Left ventricle myocardium inferior (tissue), 1 donor: ENCODE results near the gene TANGO6. TPM values are rescaled to one million over a fixed set of nuclear protein-coding genes. Genes with fewer than 3 reads are reported as not detected.

Source experiments
- DNase-seq: peaks from one replicate; pipeline ENCODE4 v3.0.0-alpha.2; 2020
- H3K27ac ChIP-seq: fragments of 200-600 bp; replicated peaks from 2 replicates; pipeline ENCODE4 v1.8.0; 2021
- H3K27me3 ChIP-seq: fragments of 200-600 bp; 2 replicates; pipeline ENCODE4 v1.8.0; 2021; ENCODE audit warnings: low read depth
- H3K36me3 ChIP-seq: fragments of 200-600 bp; 2 replicates; pipeline ENCODE4 v1.8.0; 2021
- H3K4me1 ChIP-seq: fragments of 200-600 bp; 2 replicates; pipeline ENCODE4 v1.8.0; 2021
- H3K4me3 ChIP-seq: fragments of 200-600 bp; 2 replicates; pipeline ENCODE4 v1.8.0; 2021; ENCODE audit warnings: mild to moderate bottlenecking, moderate library complexity
- H3K9me3 ChIP-seq: fragments of 200-600 bp; replicated peaks from 2 replicates; pipeline ENCODE4 v1.8.0; 2021
- intact Hi-C: fragments of 100-400 bp; cut with micrococcal nuclease; formaldehyde crosslinking; loops from one replicate; pipeline ENCODE4 v1.11.0; 2022
- total RNA-seq: library from RNA; stranded (reverse); fragmentation: NEBNext Ultra II Directional; extraction: Animal tissue kit (Norgen Biotek cat#: 25700); gene quantifications from one replicate; pipeline ENCODE4 v1.2.1, GENCODE V29; 2021
- TF ChIP-seq, protein P1 (sequence below): fragments of 200-600 bp; IDR thresholded peaks from 2 replicates; pipeline ENCODE4 v1.8.0; 2021; ENCODE audit warnings: antibody characterized with exemption, mild to moderate bottlenecking, borderline replicate concordance
- donor health status: DM: no; HTN: yes; CAD: no; lungs with severe emphysema.

TANGO6 gene
- total RNA-seq, 1 donor from 2014 or later, result 10.5 TPM

DNA sequence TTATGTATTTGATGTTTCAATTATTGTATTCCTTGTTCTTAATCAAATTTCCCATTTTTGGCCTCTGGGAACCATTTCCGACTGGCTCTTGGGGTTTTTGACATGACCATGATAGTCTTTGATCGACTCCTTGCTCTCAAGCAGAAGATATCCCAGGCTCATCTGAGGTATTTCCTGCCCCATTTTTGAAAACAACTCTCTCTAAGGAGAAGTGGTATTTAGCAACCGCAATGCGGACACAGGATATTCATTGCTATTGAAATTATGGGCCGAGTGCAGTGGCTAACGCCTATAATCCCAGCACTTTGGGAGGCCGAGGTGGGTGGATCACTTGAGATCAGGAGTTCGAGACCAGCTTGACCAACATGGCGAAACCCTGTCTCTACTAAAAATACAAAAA, 5.5 kb downstream of the TANGO6 start:
- no peak overlapping the region for H3K4me3 ChIP-seq
- H3K9me3 ChIP-seq, result no peaks in the 10 kb centered on the region
- H3K4me1 ChIP-seq, result peaks cover 8% of the 10 kb centered on the region
- DNase-seq, result no peak
- intact Hi-C loops, result no loop called here
- H3K36me3 ChIP-seq, result no peaks in the 10 kb centered on the region
- H3K27ac ChIP-seq, result no peak overlapping the region
- TF ChIP-seq, protein P1, sequence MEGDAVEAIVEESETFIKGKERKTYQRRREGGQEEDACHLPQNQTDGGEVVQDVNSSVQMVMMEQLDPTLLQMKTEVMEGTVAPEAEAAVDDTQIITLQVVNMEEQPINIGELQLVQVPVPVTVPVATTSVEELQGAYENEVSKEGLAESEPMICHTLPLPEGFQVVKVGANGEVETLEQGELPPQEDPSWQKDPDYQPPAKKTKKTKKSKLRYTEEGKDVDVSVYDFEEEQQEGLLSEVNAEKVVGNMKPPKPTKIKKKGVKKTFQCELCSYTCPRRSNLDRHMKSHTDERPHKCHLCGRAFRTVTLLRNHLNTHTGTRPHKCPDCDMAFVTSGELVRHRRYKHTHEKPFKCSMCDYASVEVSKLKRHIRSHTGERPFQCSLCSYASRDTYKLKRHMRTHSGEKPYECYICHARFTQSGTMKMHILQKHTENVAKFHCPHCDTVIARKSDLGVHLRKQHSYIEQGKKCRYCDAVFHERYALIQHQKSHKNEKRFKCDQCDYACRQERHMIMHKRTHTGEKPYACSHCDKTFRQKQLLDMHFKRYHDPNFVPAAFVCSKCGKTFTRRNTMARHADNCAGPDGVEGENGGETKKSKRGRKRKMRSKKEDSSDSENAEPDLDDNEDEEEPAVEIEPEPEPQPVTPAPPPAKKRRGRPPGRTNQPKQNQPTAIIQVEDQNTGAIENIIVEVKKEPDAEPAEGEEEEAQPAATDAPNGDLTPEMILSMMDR, result no peak
- H3K27me3 ChIP-seq, result no peaks in the 10 kb centered on the region

DNA sequence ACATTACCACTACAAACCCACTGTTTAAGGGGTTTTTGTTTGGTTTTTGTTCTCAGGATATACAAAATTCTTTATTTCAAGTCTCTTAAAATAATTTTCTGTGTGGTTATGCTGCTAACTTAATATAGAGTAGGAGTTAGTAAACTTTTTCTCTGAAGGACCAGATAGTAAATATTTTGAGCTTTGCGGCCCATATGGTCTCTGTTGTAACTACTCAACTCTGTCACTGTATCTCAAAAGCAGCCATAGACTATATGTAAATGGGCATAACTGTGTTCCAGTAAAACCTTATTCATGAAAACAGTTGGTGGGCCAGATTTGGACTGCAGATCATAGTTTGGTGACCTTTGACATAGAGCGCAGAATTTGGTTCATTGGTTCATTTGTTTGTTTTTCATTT, 7.2 kb downstream of the TANGO6 start:
- no peak overlapping the region for H3K4me3 ChIP-seq
- intact Hi-C loops, result no loop called here
- TF ChIP-seq, protein P1, result no peak

DNA sequence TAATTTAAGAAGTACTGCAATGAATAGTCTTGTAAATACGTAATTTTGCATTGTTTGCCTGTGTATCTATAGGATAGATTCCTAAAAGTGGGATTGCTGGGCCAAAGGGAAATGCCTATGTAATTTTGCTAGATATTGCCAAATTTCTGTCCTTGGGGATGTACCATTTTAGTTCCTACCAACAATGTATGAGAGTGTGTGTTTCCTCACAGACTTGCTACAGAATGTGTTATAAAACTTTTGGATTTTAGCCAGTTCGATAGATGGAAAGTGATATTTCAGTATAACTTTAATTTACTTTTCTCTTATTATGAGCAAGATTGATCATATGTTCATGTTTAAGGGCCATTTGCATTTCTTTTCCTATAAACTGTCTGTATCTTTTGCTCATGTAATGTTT, 8.3 kb downstream of the TANGO6 start:
- Histone ChIP-seq H3K4me3 (no peak overlapping the region), H3K36me3 (no peaks in the 10 kb centered on the region), H3K27me3 (no peaks in the 10 kb centered on the region), H3K9me3 (no peaks in the 10 kb centered on the region), H3K27ac (no peak overlapping the region), H3K4me1 (no peaks in the 10 kb centered on the region)
- DNase-seq, result no peak
- TF ChIP-seq, protein P1, result no peak
- intact Hi-C loops, result no loop called here

More for the DNA sequence above, 7.2 kb downstream of the TANGO6 start:
- H3K36me3 ChIP-seq, result no peaks in the 10 kb centered on the region
- H3K9me3 ChIP-seq, result no peaks in the 10 kb centered on the region
- no peak for DNase-seq
- no peak overlapping the region for H3K27ac ChIP-seq
- H3K4me1 ChIP-seq, result no peaks in the 10 kb centered on the region
- H3K27me3 ChIP-seq, result no peaks in the 10 kb centered on the region

DNA sequence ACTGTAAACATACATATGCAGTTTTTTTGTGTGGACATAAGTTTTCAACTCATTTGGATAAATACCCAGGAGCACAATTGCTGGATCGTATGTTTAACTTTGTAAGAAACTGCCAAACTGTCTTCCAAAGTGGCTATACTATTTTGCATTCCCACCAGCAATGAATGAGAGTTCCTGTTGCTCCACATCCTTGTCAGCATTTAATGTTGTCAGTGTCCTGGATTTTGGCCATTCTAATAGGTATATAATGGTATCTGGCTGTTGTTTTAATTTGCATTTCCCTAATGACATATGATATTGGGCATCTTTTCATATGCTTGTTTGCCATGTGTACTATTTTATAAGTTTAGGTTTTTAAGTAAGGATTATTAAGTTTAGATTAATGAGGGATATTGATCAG, 14.1 kb downstream of the TANGO6 start:
- H3K4me1 ChIP-seq, result no peaks in the 10 kb centered on the region
- peaks cover 10% of the 10 kb centered on the region for H3K9me3 ChIP-seq
- H3K36me3 ChIP-seq, result peaks cover 21% of the 10 kb centered on the region
- TF ChIP-seq, protein P1, result no peak
- H3K4me3 ChIP-seq, result no peak overlapping the region
- intact Hi-C loops, result no loop called here
- no peak overlapping the region for H3K27ac ChIP-seq
- no peak for DNase-seq
- no peaks in the 10 kb centered on the region for H3K27me3 ChIP-seq

DNA sequence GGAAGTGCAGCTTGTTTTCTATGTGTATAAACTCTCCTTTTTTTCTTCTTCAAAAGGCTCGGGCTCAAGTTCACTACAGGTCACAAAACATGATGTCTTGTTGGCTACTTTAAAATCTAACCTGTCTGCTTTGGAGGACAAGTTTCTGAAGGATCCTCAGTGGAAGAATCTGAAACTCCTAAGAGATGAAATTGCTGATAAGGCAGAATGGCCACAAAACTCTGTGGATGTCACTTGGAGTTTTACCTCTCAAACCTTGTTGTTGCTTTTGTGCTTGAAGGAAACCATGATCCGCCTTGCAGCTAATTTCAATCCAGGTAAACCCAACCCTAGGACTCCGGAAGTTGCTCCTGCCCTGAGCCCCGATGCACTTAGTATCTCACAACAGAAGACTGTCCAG, 16.5 kb downstream of the TANGO6 start:
- Histone ChIP-seq H3K4me1 (no peaks in the 10 kb centered on the region), H3K9me3 (peaks cover 10% of the 10 kb centered on the region), H3K4me3 (no peak overlapping the region), H3K27me3 (no peaks in the 10 kb centered on the region), H3K27ac (no peak overlapping the region), H3K36me3 (peaks cover 41% of the 10 kb centered on the region)
- TF ChIP-seq, protein P1, result no peak
- DNase-seq, result no peak
- intact Hi-C loops, result no loop called here
